Measurements from ENCODE around the gene REG4.

GRCh38 chr1:119744598-119744942, 66.7 kb downstream of the REG4 start:
- TF ChIP-seq, protein P1, sequence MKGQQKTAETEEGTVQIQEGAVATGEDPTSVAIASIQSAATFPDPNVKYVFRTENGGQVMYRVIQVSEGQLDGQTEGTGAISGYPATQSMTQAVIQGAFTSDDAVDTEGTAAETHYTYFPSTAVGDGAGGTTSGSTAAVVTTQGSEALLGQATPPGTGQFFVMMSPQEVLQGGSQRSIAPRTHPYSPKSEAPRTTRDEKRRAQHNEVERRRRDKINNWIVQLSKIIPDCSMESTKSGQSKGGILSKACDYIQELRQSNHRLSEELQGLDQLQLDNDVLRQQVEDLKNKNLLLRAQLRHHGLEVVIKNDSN (IDR thresholded peaks at IDR 0.05; ENCODE audit: borderline replicate concordance, low read depth), result no peak
- no peak for TF ChIP-seq CTCF (IDR thresholded peaks at IDR 0.05)
- no peak for TF ChIP-seq RAD21 (IDR thresholded peaks at IDR 0.05; ENCODE audit: low read length)
- TF ChIP-seq GABPA (IDR thresholded peaks at IDR 0.05; ENCODE audit: low read depth), result no peak
- TF ChIP-seq MXI1 (IDR thresholded peaks at IDR 0.05; ENCODE audit: low read depth, low read length), result no peak
- TF ChIP-seq NFIC (IDR thresholded peaks at IDR 0.05; ENCODE audit: borderline replicate concordance), result no peak
- no peak for TF ChIP-seq FOSL2 (IDR thresholded peaks at IDR 0.05; ENCODE audit: borderline replicate concordance, low read depth)
- TF ChIP-seq POLR2AphosphoS5 (IDR thresholded peaks at IDR 0.05; ENCODE audit: low read depth, low read length), result no peak
- TF ChIP-seq ELF1 (IDR thresholded peaks at IDR 0.05), result no peak
- no peak for TF ChIP-seq NRF1 (IDR thresholded peaks at IDR 0.05; ENCODE audit: low read depth, low read length)
- TF ChIP-seq EP300 (IDR thresholded peaks at IDR 0.05; ENCODE audit: borderline replicate concordance in 1 of 2, low read depth in 1 of 2, low read length in 1 of 2), result no peak
- TF ChIP-seq, protein P2, sequence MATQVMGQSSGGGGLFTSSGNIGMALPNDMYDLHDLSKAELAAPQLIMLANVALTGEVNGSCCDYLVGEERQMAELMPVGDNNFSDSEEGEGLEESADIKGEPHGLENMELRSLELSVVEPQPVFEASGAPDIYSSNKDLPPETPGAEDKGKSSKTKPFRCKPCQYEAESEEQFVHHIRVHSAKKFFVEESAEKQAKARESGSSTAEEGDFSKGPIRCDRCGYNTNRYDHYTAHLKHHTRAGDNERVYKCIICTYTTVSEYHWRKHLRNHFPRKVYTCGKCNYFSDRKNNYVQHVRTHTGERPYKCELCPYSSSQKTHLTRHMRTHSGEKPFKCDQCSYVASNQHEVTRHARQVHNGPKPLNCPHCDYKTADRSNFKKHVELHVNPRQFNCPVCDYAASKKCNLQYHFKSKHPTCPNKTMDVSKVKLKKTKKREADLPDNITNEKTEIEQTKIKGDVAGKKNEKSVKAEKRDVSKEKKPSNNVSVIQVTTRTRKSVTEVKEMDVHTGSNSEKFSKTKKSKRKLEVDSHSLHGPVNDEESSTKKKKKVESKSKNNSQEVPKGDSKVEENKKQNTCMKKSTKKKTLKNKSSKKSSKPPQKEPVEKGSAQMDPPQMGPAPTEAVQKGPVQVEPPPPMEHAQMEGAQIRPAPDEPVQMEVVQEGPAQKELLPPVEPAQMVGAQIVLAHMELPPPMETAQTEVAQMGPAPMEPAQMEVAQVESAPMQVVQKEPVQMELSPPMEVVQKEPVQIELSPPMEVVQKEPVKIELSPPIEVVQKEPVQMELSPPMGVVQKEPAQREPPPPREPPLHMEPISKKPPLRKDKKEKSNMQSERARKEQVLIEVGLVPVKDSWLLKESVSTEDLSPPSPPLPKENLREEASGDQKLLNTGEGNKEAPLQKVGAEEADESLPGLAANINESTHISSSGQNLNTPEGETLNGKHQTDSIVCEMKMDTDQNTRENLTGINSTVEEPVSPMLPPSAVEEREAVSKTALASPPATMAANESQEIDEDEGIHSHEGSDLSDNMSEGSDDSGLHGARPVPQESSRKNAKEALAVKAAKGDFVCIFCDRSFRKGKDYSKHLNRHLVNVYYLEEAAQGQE (IDR thresholded peaks at IDR 0.05; ENCODE audit: low read depth, low read length), result no peak

All from SK-N-SH (cell line).